HG03064 (cell line): Measurements from ENCODE around the gene ENDOV.

ENCODE experiments used
- ATAC-seq: cut with Tn5 transposase; IDR thresholded peaks from one replicate; pipeline ENCODE4 v1.9.1; 2021; ENCODE audit warnings: low read depth; ENCODE audit not compliant: unreplicated experiment

Gene ENDOV

GRCh38 chr17:80413771-80414507 is 1.0 kb upstream of the ENDOV start:
- ATAC-seq: no peak

DNA sequence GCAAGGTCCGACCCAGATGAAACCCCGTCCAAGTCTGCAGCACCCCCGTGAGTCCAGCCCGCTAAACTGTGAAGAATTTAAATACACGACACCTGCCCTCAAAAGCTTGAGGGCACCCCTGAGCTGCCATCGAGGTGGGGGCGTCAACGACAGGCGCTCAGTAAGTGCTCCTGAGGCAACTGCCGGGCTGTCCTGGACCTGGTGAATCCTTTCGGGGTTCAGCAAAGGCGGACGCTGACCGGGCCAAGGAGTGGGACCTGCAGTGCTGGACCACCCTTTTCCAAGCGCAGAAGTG is 512 bp upstream of the ENDOV start:
- ATAC-seq: no peak

GRCh38 chr17:80415626-80416137 is 715 bp downstream of the ENDOV start:
- no peak for ATAC-seq

DNA sequence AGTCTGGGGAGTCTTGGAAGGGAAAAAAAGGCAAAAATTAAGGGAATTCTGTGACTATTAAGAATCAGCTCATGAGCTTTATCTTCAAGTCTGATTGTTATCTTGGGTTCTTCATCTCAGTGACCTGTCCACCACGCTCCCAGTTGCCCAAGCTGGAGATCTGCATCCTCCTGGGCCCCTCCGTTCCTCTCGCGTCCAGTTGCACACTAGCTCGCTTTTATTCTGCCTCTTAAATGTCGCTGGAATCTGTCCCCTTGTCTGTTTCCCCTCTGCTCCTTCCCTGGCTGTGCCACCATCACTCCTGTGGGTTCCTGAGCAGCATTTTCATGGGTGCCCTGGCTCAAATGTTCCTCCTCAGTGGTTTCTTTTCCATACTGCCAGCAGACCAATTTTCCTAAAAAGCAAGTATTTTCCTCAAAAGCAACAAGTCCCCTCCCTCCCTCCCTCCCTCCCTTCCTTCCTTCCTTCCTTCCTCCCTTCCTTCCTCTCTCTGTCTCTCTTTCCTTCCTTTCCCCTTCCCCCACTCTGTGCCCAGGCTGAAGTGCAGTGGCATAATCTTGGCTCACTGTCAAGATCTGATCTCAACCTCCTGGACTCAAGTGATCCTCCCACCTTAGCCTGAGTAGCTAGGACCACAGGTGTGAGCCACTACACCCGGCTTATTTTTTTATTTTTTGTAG is 1.4 kb downstream of the ENDOV start:
- no peak for ATAC-seq

DNA sequence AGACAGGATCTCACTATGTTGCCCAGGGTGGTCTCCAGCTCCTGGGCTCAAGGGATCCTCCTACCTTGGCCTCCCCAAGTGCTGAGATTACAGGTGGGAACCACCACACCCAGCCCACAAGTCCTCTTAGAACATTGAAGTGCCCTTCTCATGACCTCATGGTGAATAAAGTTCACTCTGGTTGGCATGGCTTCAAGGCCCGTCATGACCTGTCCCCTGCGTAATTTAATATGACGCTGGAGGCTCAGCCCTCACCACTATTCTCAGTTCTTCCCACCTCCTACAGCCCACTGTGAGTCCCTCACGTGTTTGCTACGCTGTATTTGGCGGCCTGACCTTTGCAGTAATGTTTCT is 1.9 kb downstream of the ENDOV start:
- ATAC-seq: no peak

- ATAC-seq: no peak
Measured at GRCh38 chr17:80418589-80418988, 3.6 kb downstream of the ENDOV start.

DNA sequence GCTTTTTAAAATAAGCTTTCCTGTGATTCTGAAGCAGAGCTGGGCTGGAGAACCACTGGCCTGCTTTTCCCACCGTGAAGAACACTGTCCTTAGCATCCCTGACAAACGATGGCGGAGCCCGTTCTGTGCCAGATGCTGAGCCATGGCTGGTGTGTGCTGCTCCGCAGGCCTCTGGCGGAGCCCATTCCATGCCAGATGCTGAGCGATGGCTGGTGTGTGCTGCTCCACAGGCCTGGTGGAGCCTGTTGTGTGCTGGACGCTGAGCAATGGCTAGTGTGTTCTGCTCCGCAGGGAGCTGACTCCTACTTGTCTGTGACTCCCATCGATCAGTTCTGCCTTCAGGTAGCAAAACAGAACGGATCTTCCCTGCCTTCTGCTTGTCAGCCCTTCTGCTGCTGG is 4.3 kb downstream of the ENDOV start:
- no peak for ATAC-seq

- ATAC-seq: no peak
Measured at GRCh38 chr17:80421381-80422090, 6.6 kb downstream of the ENDOV start.

- ATAC-seq: no peak
Measured at GRCh38 chr17:80422276-80422675, 7.3 kb downstream of the ENDOV start.

GRCh38 chr17:80422981-80423380 is 8.0 kb downstream of the ENDOV start:
- ATAC-seq: no peak

DNA sequence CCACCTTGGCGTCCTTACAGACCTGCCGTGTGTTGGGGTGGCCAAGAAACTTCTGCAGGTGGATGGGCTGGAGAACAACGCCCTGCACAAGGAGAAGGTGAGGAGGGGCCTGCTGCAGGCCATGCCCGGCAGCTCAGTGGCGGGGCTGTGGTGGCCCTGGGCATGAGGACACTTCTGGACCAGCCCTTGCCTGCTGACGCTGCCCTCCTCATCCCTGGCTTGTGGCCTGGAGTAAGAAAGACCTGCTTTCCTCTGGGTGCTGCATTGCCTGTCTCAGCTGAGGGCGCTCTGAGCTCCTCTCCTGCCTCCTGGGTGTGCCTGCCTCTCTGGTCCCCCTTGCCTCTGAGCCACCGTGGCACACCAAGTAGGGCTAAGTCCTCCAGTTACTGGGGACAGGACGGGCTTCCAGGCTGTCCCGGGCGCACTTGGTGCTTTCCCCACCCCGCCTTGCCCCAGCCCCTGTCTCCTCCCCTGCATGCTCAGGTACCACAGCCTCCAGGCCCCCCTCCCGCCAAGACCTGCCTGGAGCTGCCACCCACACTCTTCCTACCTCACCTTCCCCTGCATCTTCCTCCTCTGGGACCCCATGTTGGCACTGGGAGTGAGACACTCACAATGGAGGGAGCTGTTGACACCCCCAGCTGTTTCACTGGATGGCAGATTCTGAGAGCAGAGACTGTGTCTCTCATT is 8.7 kb downstream of the ENDOV start:
- ATAC-seq: no peak

- no peak for ATAC-seq
Measured at GRCh38 chr17:80424261-80424660, 9.3 kb downstream of the ENDOV start.

GRCh38 chr17:80424878-80425765 is 10.2 kb downstream of the ENDOV start:
- ATAC-seq: no peak

- no peak for ATAC-seq
Measured at GRCh38 chr17:80425835-80426426, 11.0 kb downstream of the ENDOV start.

GRCh38 chr17:80426671-80427326 is 11.8 kb downstream of the ENDOV start:
- ATAC-seq: no peak

- ATAC-seq: no peak
Measured at GRCh38 chr17:80427366-80428282, 12.7 kb downstream of the ENDOV start.

DNA sequence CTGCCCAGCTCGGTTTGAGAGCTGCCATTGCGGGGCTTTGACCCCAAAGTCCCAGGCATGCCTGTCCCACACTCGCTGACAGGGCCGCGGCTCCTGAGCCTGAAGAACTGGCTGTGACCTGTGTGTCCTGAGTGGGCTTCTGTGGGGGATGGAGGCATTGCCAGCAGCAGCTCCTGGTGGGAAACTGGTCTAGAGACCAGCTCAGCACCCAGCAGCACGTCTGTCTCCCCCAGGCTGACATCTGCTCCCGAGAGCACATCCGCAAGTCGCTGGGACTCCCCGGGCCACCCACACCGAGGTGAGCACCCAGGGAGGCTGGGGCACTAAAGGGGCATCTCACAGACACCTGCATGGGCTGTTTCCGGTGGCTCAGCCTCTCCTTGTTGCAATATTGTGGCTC is 13.4 kb downstream of the ENDOV start:
- ATAC-seq: no peak

- no peak for ATAC-seq
Measured at GRCh38 chr17:80428796-80429195, 13.8 kb downstream of the ENDOV start.
